Measurements from ENCODE around the gene CEMIP. TPM values are rescaled to one million over a fixed set of nuclear protein-coding genes. Genes with fewer than 3 reads are reported as not detected.

Gene CEMIP
- polyA plus RNA-seq, 1 donor (not counting 4 experiments of a cell fraction or from before 2014, with no cell fraction given): 2.3 TPM

DNA sequence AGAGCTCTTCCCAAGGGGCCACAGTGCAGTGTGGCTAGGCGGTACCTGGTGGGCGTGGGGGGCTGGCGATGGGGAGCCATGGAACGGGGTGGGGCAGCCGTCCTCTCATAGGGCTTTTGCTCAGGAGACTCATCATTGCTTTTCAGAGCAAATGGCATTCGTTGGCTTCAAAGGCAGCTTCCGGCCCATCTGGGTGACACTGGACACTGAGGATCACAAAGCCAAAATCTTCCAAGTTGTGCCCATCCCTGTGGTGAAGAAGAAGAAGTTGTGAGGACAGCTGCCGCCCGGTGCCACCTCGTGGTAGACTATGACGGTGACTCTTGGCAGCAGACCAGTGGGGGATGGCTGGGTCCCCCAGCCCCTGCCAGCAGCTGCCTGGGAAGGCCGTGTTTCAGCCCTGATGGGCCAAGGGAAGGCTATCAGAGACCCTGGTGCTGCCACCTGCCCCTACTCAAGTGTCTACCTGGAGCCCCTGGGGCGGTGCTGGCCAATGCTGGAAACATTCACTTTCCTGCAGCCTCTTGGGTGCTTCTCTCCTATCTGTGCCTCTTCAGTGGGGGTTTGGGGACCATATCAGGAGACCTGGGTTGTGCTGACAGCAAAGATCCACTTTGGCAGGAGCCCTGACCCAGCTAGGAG, 169.6 kb downstream of the CEMIP start:
- no peak overlapping the region for H3K4me2 ChIP-seq (ENCODE audit: control insufficient read depth, extremely low read depth, insufficient read depth, low read depth, low read length)
- H3K9me3 ChIP-seq (ENCODE audit: control insufficient read depth, low read depth, low read length): no peaks in the 10 kb centered on the region
- no peak overlapping the region for H3K27ac ChIP-seq (ENCODE audit: control insufficient read depth, insufficient read depth, low read length)
- H2AFZ ChIP-seq (ENCODE audit: control insufficient read depth, low read length): no peak overlapping the region
- no peak overlapping the region for H3K9ac ChIP-seq (ENCODE audit: control insufficient read depth, extremely low read depth, insufficient read depth, low read length)
- FAIRE-seq (no peak), DNase-seq (ENCODE audit: low read depth, low spot score) (no peak)
- dilution Hi-C loops (cut with MboI; ENCODE audit: extremely low pct_ligation_motif_present, low sequenced_read_pairs): no loop called here
- no peak overlapping the region for H3K4me3 ChIP-seq (ENCODE audit: control insufficient read depth in 2 of 3, extremely low read depth in 1 of 3, insufficient read depth in 2 of 3, low read depth in 1 of 3, low read length in 3 of 3)
- H3K36me3 ChIP-seq (ENCODE audit: control insufficient read depth in 2 of 2, extremely low read depth in 1 of 2, insufficient read depth in 2 of 2, low read length in 2 of 2): peaks cover 12 to 14% of the 10 kb centered on the region in 2 experiments
- H4K20me1 ChIP-seq (ENCODE audit: control insufficient read depth, extremely low read depth, insufficient read depth, low read length): peaks cover 1% of the 10 kb centered on the region
- no peak for TF ChIP-seq EZH2 (IDR thresholded peaks at IDR 0.05; ENCODE audit: low read length)
- TF ChIP-seq, protein P1, sequence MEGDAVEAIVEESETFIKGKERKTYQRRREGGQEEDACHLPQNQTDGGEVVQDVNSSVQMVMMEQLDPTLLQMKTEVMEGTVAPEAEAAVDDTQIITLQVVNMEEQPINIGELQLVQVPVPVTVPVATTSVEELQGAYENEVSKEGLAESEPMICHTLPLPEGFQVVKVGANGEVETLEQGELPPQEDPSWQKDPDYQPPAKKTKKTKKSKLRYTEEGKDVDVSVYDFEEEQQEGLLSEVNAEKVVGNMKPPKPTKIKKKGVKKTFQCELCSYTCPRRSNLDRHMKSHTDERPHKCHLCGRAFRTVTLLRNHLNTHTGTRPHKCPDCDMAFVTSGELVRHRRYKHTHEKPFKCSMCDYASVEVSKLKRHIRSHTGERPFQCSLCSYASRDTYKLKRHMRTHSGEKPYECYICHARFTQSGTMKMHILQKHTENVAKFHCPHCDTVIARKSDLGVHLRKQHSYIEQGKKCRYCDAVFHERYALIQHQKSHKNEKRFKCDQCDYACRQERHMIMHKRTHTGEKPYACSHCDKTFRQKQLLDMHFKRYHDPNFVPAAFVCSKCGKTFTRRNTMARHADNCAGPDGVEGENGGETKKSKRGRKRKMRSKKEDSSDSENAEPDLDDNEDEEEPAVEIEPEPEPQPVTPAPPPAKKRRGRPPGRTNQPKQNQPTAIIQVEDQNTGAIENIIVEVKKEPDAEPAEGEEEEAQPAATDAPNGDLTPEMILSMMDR (optimal IDR thresholded peaks at IDR 0.05 in 1 of 3, IDR thresholded peaks at IDR 0.05 in 1 of 3, conservative IDR thresholded peaks at IDR 0.05 in 1 of 3; ENCODE audit: extremely low read depth in 1 of 3, insufficient read depth in 2 of 3, low read length in 3 of 3): no peak
- no peaks in the 10 kb centered on the region for H3K79me2 ChIP-seq (ENCODE audit: control insufficient read depth, insufficient read depth, low read length)
- peaks cover 3% of the 10 kb centered on the region for H3K9me1 ChIP-seq (ENCODE audit: control insufficient read depth, extremely low read depth, insufficient read depth, low read length)
- no peaks in the 10 kb centered on the region for H3K27me3 ChIP-seq (ENCODE audit: control insufficient read depth, extremely low read depth, insufficient read depth, low read length)
- peaks cover 1% of the 10 kb centered on the region for H3K4me1 ChIP-seq (ENCODE audit: control insufficient read depth, extremely low read depth, insufficient read depth, low read length)

DNA sequence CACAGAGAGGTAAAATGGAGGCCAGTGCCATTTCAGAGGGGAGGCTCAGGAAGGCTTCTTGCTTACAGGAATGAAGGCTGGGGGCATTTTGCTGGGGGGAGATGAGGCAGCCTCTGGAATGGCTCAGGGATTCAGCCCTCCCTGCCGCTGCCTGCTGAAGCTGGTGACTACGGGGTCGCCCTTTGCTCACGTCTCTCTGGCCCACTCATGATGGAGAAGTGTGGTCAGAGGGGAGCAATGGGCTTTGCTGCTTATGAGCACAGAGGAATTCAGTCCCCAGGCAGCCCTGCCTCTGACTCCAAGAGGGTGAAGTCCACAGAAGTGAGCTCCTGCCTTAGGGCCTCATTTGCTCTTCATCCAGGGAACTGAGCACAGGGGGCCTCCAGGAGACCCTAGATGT, 170.6 kb downstream of the CEMIP start:
- Histone ChIP-seq H2AFZ (ENCODE audit: control insufficient read depth, low read length) (no peak overlapping the region), H3K27ac (ENCODE audit: control insufficient read depth, insufficient read depth, low read length) (no peak overlapping the region), H3K4me2 (ENCODE audit: control insufficient read depth, extremely low read depth, insufficient read depth, low read depth, low read length) (no peak overlapping the region), H3K79me2 (ENCODE audit: control insufficient read depth, insufficient read depth, low read length) (no peaks in the 10 kb centered on the region), H3K9ac (ENCODE audit: control insufficient read depth, extremely low read depth, insufficient read depth, low read length) (no peak overlapping the region), H3K4me1 (ENCODE audit: control insufficient read depth, extremely low read depth, insufficient read depth, low read length) (peaks cover 10% of the 10 kb centered on the region), H3K9me1 (ENCODE audit: control insufficient read depth, extremely low read depth, insufficient read depth, low read length) (peaks cover 3% of the 10 kb centered on the region), H3K27me3 (ENCODE audit: control insufficient read depth, extremely low read depth, insufficient read depth, low read length) (no peaks in the 10 kb centered on the region), H3K9me3 (ENCODE audit: control insufficient read depth, low read depth, low read length) (no peaks in the 10 kb centered on the region), H3K36me3 (ENCODE audit: control insufficient read depth in 2 of 2, extremely low read depth in 1 of 2, insufficient read depth in 2 of 2, low read length in 2 of 2) (peaks cover 11 to 12% of the 10 kb centered on the region in 2 experiments), H3K4me3 (ENCODE audit: control insufficient read depth in 2 of 3, extremely low read depth in 1 of 3, insufficient read depth in 2 of 3, low read depth in 1 of 3, low read length in 3 of 3) (no peak overlapping the region), H4K20me1 (ENCODE audit: control insufficient read depth, extremely low read depth, insufficient read depth, low read length) (peaks cover 3% of the 10 kb centered on the region)
- TF ChIP-seq, protein P1 (optimal IDR thresholded peaks at IDR 0.05 in 1 of 3, IDR thresholded peaks at IDR 0.05 in 1 of 3, conservative IDR thresholded peaks at IDR 0.05 in 1 of 3; ENCODE audit: extremely low read depth in 1 of 3, insufficient read depth in 2 of 3, low read length in 3 of 3): no peak
- no peak for TF ChIP-seq EZH2 (IDR thresholded peaks at IDR 0.05; ENCODE audit: low read length)
- DNase-seq (ENCODE audit: low read depth, low spot score) (no peak), FAIRE-seq (no peak)
- dilution Hi-C loops (cut with MboI; ENCODE audit: extremely low pct_ligation_motif_present, low sequenced_read_pairs): no loop called here

Measured in keratinocyte (primary cell).